Activated T-cell treated with anti-CD3 and anti-CD28 coated beads, Interleukin-2, amount 50 U/mL, for 72 hours (primary cell): Measurements from ENCODE around the gene SVIP. TPM values are rescaled to one million over a fixed set of nuclear protein-coding genes. Genes with fewer than 3 reads are reported as not detected.

Experiments used
- ATAC-seq, 2 donors: fragments of 150-1000 bp; cut with Tn5 transposase; replicated peaks in 1 of 2; 2 replicates each; pipeline ENCODE4 v1.10.0; 2021; ENCODE audit warnings: moderate library complexity in 2 of 2, mild to moderate bottlenecking in 1 of 2
- DNase-seq, 2 donors: peaks; one replicate each; pipeline ENCODE4 v3.0.0; 2021 to 2022; ENCODE audit warnings: mixed read lengths in 1 of 2
- H3K27ac Mint-ChIP-seq: one replicate; pipeline ENCODE4 v1.8.0; 2022; ENCODE audit warnings: mild to moderate bottlenecking, moderate library complexity, mixed read lengths
- H3K27me3 Mint-ChIP-seq: one replicate; pipeline ENCODE4 v1.8.0; 2022; ENCODE audit warnings: low read depth, mixed read lengths
- H3K36me3 Mint-ChIP-seq, 2 donors: one replicate each; pipeline ENCODE4 v1.8.0; 2022; ENCODE audit warnings: mixed read lengths in 2 of 2, mild to moderate bottlenecking in 1 of 2; ENCODE audit not compliant: insufficient read depth in 2 of 2
- H3K4me1 Mint-ChIP-seq: one replicate; pipeline ENCODE4 v1.8.0; 2022; ENCODE audit warnings: low read depth, mixed read lengths
- H3K4me3 Mint-ChIP-seq, 2 donors: one replicate each; pipeline ENCODE4 v1.8.0; 2022; ENCODE audit warnings: mild to moderate bottlenecking in 2 of 2, mixed read lengths in 2 of 2, moderate library complexity in 2 of 2
- H3K9me3 Mint-ChIP-seq, 2 donors: one replicate each; pipeline ENCODE4 v1.8.0; 2022; ENCODE audit warnings: mixed read lengths in 2 of 2
- total RNA-seq, 2 donors: library from RNA; stranded (reverse); gene quantifications; one replicate each; pipeline ENCODE4 v1.2.3, GENCODE V29; 2022

SVIP gene
- total RNA-seq, 2 donors from 2014 or later, result 48.3 to 50.7 TPM

DNA sequence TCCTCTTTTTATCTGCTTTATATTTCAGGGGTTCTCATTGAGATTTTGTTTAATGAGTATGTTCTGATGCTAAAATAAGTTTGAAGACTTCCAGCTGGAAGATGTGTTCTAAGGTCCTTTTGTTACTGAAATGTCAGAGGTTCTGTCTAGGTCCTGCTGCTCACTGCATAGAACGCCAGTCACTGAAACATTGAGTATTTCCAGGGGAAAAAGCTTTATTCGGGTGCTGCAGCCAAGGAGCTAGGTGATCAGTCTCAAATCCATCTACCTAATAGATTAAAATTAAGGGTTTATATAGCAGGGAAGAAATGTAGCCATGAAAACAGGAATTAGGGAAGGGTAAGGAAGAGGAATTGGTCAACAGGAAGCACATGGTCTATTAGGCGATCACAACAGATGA lies 19.7 kb downstream of the SVIP start:
- ATAC-seq (no peak), DNase-seq (no peak)
- Mint-ChIP-seq H3K4me1 (no peaks in the 10 kb centered on the region), H3K4me3 (no peak overlapping the region), H3K27ac (no peak overlapping the region), H3K36me3 (peaks cover 3 to 6% of the 10 kb centered on the region in 2 donors), H3K9me3 (peaks cover 3% of the 10 kb centered on the region in 2 donors), H3K27me3 (no peaks in the 10 kb centered on the region)

DNA sequence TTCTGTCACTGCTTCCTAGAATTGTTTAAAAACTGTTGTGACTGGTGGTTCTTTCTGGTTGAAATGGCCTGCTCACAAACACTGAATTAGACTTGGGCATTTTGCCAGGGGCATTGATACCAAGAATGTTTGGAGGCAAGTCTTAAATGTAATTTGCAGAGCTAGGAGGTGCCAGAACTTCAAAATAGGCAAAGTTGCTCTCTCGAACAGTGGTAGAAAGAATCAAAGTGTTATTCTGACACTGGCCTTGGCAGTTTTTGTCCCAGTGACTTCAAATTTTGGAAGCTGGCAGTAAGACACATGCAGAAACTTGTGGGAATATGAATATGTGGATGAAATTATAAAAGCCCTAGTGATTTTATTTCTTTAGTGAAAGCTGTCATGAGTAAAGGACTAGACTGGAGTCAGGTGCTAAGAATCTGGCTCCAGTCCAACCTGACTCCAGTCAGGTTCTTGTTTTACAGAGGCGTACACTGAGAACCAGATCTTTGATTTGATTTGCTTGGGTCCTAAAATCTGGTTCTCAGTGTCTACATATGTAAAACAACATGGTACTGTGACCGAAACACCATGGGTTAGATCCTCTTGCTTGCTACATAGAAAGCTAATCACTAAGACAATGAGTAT lies 20.9 kb downstream of the SVIP start:
- H3K4me1 Mint-ChIP-seq, result no peaks in the 10 kb centered on the region
- H3K9me3 Mint-ChIP-seq, result peaks cover 3% of the 10 kb centered on the region in 2 donors
- no peak overlapping the region for H3K4me3 Mint-ChIP-seq
- ATAC-seq (no peak), DNase-seq (no peak)
- H3K27me3 Mint-ChIP-seq, result no peaks in the 10 kb centered on the region
- no peak overlapping the region for H3K27ac Mint-ChIP-seq
- peaks cover 3 to 6% of the 10 kb centered on the region in 2 donors for H3K36me3 Mint-ChIP-seq

DNA sequence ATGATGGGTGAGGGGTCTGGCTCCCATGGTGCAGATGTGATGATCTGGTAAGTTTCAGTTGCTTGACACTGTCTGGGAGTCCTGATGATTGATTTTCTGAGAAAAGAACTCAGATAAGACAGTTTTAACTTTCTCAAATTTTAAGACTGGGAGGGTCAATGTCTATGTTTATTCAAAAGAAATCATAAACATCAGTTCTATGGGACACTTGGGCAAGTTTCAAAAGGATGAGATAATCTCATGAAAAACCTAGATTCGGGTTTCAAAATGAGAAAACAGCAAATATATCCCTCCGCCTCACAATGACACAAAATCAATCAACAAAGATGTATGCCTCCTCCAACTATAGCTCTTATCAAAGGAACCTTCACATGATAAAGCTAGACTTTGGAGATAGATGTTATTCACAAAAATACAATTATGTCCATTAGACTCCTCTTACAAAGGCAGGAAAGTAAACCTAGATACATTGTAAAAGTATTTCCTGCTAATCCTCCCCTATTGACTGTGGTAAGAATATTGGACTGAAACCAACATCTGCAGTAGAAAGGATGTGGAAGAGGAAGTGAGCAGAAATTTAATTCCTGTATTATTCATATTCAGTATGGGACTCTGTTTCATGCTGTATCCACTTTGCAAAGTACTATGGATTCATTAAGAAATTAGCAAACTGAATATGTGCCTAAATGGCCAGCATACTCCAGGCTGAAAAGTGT lies 21.6 kb downstream of the SVIP start:
- Mint-ChIP-seq H3K27ac (no peak overlapping the region), H3K27me3 (no peaks in the 10 kb centered on the region), H3K9me3 (peaks cover 3% of the 10 kb centered on the region in 2 donors), H3K4me3 (no peak overlapping the region), H3K36me3 (peaks cover 3 to 6% of the 10 kb centered on the region in 2 donors), H3K4me1 (no peaks in the 10 kb centered on the region)
- no peak for DNase-seq
- no peak for ATAC-seq

DNA sequence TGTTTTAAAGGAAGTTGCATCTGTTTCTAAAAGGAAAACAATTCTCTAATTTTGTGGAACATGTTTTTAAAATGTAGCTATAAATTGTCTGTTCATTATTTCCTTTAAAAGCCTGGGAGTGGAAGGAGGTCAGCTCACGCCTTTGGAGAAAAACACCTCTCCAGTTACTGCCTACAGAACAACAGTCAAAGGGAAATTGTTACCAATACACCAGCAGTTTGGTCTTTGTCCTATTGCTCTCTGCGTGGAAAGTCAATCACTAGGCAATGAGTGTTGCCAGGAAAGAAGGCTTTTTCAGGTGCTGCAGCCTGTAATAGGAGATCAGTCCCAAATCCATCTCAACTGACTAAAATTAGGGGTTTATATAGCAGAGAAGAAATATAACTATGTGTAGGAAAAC lies 22.2 kb downstream of the SVIP start:
- DNase-seq, result no peak
- Mint-ChIP-seq H3K9me3 (peaks cover 3% of the 10 kb centered on the region in 2 donors), H3K4me1 (no peaks in the 10 kb centered on the region), H3K36me3 (peaks cover 3 to 6% of the 10 kb centered on the region in 2 donors), H3K27ac (no peak overlapping the region), H3K27me3 (no peaks in the 10 kb centered on the region), H3K4me3 (no peak overlapping the region)
- no peak for ATAC-seq

DNA sequence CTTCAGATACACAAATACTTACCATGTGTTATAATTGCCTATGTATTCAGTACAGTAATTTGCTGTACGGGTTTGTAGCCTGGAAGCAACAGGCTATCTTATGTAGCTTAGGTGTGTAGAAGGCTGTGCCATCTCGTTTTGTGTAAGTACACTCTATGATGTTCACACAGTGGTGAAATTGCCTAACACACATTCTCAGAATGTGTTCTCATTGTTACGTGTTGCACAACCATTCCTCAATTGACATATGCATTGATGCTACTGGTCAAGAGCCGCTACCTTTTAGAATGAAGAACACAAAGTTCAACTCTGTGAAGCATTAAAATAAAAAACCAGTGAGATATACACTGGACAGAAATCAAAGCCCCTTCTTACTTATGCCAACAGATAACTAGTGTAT lies 26.7 kb downstream of the SVIP start:
- H3K27ac Mint-ChIP-seq, result no peak overlapping the region
- ATAC-seq (no peak), DNase-seq (no peak)
- H3K4me1 Mint-ChIP-seq, result no peaks in the 10 kb centered on the region
- H3K9me3 Mint-ChIP-seq, result no peaks in the 10 kb centered on the region
- H3K4me3 Mint-ChIP-seq, result no peak overlapping the region
- no peaks in the 10 kb centered on the region for H3K27me3 Mint-ChIP-seq
- H3K36me3 Mint-ChIP-seq, result no peaks in the 10 kb centered on the region

DNA sequence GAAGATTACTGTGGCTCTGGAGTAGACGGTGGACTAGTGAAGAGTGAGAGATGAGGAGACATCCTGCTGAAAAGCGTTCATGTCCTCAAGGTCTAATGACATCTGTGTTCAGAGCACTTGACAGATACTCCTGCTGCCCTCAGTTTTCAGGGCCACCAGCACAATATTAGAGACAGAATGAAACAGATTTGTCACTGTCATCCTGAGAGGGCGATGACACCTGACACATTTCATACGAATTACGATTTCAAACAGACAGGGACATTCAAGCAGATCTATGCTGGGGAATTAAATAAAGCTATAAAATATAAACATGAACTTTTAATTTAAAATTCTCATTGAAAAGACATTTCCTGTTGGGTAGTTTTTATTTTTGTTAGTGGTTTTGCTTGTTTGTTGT lies 29.1 kb downstream of the SVIP start:
- Mint-ChIP-seq H3K36me3 (no peaks in the 10 kb centered on the region), H3K4me3 (no peak overlapping the region), H3K9me3 (no peaks in the 10 kb centered on the region), H3K27me3 (no peaks in the 10 kb centered on the region), H3K4me1 (no peaks in the 10 kb centered on the region), H3K27ac (no peak overlapping the region)
- ATAC-seq (no peak), DNase-seq (no peak)

DNA sequence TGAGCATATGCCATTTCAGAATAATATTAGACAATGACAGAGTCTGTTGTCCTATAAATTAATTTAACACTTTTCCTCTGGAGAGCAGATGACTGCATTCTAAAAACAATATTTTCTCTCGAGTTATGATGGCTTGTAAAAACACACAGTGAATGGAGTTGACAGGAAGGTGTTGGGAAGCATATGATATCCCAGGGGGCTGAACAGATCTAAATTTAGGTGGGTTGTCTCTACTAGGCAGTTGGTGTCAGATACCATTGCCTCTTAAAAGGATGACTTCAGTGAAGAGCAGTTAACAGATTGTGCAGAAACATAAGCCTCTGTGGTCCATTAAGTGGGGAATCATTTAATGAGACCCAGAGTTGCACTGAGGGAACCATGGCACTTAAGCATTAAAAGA lies 30.7 kb downstream of the SVIP start:
- ATAC-seq (no peak), DNase-seq (no peak)
- H3K27ac Mint-ChIP-seq, result no peak overlapping the region
- H3K9me3 Mint-ChIP-seq, result no peaks in the 10 kb centered on the region
- H3K27me3 Mint-ChIP-seq, result no peaks in the 10 kb centered on the region
- no peaks in the 10 kb centered on the region for H3K36me3 Mint-ChIP-seq
- no peaks in the 10 kb centered on the region for H3K4me1 Mint-ChIP-seq
- no peak overlapping the region for H3K4me3 Mint-ChIP-seq

DNA sequence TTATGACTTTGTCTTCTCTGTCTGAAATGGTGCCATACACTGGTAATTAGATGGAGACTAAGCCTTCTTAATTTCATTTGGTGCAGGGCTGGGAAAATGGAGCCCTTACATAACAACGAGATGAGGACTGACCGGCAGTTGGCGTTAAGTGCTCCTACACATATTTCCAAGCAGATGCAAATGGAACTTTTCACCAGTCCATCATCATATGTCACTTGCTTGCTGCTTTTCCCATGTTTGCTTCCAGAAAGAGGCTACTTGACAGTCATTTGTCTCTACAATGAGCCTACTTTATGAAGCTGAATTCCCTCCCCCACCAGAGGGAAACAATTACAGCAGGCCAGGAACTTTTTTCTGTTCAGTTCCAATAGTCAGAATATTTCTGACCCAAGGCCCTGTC lies 32.6 kb downstream of the SVIP start:
- Mint-ChIP-seq H3K9me3 (no peaks in the 10 kb centered on the region), H3K27me3 (no peaks in the 10 kb centered on the region)

DNA sequence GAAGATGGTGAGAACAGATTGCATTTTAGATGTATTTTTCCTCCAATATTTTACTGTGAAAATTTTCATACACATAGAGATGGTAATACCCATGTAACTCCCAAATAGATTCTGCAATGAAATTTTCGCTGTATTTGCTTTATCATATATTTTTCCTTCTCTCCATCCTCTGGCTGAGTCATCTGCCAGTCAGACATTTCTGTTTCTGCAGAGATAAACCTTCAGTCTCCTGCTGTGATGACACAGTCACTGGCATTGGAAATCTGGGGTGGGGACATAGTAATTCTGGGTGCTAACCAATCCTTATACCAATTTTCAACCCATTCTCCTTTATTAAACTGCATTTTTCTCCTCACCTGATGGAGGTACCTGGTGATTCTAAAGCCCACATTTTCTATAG lies 33.7 kb downstream of the SVIP start:
- Mint-ChIP-seq H3K4me1 (no peaks in the 10 kb centered on the region), H3K27me3 (no peaks in the 10 kb centered on the region), H3K36me3 (no peaks in the 10 kb centered on the region), H3K4me3 (no peak overlapping the region), H3K9me3 (no peaks in the 10 kb centered on the region), H3K27ac (no peak overlapping the region)
- no peak for DNase-seq
- no peak for ATAC-seq

More for the DNA sequence above, 32.6 kb downstream of the SVIP start:
- ATAC-seq, result no peak
- H3K27ac Mint-ChIP-seq, result no peak overlapping the region
- no peak overlapping the region for H3K4me3 Mint-ChIP-seq
- H3K4me1 Mint-ChIP-seq, result no peaks in the 10 kb centered on the region
- H3K36me3 Mint-ChIP-seq, result no peaks in the 10 kb centered on the region
- no peak for DNase-seq

DNA sequence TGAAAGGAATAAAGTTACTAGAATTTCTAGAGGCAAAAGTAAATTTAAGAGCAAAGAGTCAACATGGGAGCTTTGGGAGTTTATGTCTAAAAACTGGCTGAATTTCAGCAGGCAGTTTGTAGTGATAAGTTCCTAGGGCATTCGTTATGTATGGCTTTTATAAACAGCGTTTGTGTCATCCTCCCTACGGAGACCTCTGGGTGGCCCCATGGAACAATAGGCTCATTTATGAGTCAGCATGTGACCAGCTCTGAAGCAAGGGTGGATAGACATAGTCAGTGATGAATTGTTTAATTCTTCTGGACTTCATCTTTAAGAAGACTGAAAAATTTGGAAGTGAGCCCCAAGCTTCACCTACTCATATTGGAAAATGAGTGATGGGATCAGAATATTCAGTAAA lies 37.1 kb downstream of the SVIP start:
- peak in 1 of 2 donors; percentile 2 for DNase-seq
- H3K4me1 Mint-ChIP-seq, result peaks cover 5% of the 10 kb centered on the region
- H3K9me3 Mint-ChIP-seq, result no peaks in the 10 kb centered on the region
- ATAC-seq, result peak; percentile 52 to 56
- no peak overlapping the region for H3K4me3 Mint-ChIP-seq
- peak overlapping the region; percentile 35 for H3K27ac Mint-ChIP-seq
- H3K27me3 Mint-ChIP-seq, result no peaks in the 10 kb centered on the region
- H3K36me3 Mint-ChIP-seq, result no peaks in the 10 kb centered on the region

DNA sequence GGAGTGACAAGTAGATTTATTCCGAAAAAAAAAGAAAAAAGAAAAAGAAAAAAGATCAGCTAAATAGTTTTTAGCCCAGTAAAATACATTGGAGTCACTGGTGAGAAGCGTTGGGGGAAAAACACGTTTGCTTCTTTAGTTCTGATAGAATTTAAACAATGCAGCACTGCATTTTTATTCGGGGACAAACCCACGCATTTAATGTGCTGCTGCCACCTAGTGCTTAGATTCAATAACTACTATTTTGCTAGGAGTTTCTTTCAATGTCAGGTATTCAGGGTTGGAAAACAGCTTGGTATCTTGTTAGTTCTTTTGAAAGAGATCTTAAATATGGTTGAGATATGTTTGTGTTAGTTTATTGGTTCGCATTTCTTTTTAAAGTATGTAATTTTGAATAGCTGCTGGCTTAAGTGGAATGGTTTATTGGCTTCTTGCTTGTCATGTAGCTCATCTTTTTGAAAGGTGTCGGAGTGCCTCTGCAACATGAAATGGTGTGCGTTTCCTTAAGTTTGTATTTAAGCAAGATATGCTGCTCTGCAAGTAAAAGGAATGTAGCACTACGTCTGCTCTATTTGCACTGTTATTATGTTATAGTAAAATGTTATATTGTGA lies 41.9 kb downstream of the SVIP start:
- Mint-ChIP-seq H3K9me3 (no peaks in the 10 kb centered on the region), H3K4me1 (peaks cover 8% of the 10 kb centered on the region), H3K4me3 (no peak overlapping the region), H3K27ac (peak overlapping the region; percentile 32), H3K36me3 (no peaks in the 10 kb centered on the region), H3K27me3 (no peaks in the 10 kb centered on the region)
- ATAC-seq, result no peak
- DNase-seq, result peak; percentile 18 to 27

DNA sequence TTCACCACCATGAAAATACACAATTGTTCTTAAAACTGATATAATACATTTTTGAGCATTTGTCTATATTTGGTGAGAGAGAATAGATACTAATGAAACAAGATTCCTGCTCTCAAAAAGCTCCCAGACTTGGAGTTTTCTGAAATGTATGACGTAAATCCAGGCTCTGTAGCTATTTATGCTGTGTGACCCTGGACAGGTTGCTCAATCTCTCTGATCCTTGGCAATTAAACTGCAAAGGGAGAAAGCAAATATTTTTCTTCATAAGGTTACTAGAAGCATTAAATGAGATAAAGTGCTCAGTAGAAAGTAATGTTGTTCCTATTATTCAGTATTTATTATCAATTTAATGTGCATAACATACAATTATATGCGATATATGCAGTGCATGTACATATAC lies 42.5 kb downstream of the SVIP start:
- Mint-ChIP-seq H3K27me3 (no peaks in the 10 kb centered on the region), H3K36me3 (no peaks in the 10 kb centered on the region), H3K9me3 (no peaks in the 10 kb centered on the region), H3K4me1 (peaks cover 8% of the 10 kb centered on the region), H3K27ac (no peak overlapping the region), H3K4me3 (no peak overlapping the region)
- DNase-seq (no peak), ATAC-seq (no peak)

DNA sequence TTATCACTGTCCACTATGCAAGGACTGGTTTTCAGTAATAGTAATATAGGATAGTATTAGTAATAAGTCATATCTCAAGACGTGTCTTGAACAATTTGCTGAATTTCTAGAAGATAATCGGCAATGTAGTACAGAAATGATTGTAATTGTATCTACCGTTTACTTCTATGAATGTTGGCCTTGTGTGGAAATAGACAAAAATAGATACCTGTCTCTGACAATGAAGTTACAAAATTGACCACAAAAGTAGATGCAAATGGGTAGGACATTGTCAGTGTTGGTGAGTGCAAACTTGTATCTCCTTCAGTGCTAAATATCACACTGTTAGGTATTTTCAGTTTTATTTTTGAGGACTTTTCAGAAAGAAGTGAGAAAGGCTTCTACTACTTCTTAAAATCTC lies 43.1 kb downstream of the SVIP start:
- Mint-ChIP-seq H3K27me3 (no peaks in the 10 kb centered on the region), H3K4me1 (peaks cover 8% of the 10 kb centered on the region), H3K27ac (no peak overlapping the region), H3K36me3 (no peaks in the 10 kb centered on the region), H3K9me3 (no peaks in the 10 kb centered on the region), H3K4me3 (no peak overlapping the region)
- DNase-seq (no peak), ATAC-seq (no peak)
